Aorta (tissue), 5 donors: ENCODE data around the gene TMED5. TPM values are rescaled to one million over a fixed set of nuclear protein-coding genes. Genes with fewer than 3 reads are reported as not detected.

ENCODE experiments used
- ATAC-seq: fragments of 200-7000 bp; cut with Tn5 transposase; one replicate; pipeline ENCODE4 v1.9.1; 2022; ENCODE audit warnings: moderate library complexity; ENCODE audit not compliant: low FRiP score
- DNase-seq, 2 donors: peaks; one replicate each; pipeline ENCODE4 v3.0.0-alpha.2; 2020
- H3K27ac ChIP-seq, 2 donors: one replicate each; pipeline ENCODE4 v1.5.1; 2013; ENCODE audit warnings: low read length in 2 of 2, mild to moderate bottlenecking in 2 of 2, moderate library complexity in 2 of 2, control low read depth in 1 of 2, inconsistent platforms in 1 of 2, low read depth in 1 of 2
- H3K27me3 ChIP-seq, 2 donors: one replicate each; pipeline ENCODE4 v1.6.1; 2013; ENCODE audit warnings: control low read depth in 1 of 2, low read length in 1 of 2, mild to moderate bottlenecking in 1 of 2, moderate library complexity in 1 of 2; ENCODE audit not compliant: insufficient read depth in 2 of 2, control insufficient read depth in 1 of 2
- H3K36me3 ChIP-seq, 2 donors: one replicate each; pipeline ENCODE4 v1.6.1; 2013; ENCODE audit warnings: control low read depth in 1 of 2, low read length in 1 of 2, mild to moderate bottlenecking in 1 of 2; ENCODE audit not compliant: insufficient read depth in 2 of 2, control insufficient read depth in 1 of 2
- H3K4me1 ChIP-seq, 2 donors: one replicate each; pipeline ENCODE4 v1.6.1; 2013; ENCODE audit warnings: low read length in 2 of 2, control low read depth in 1 of 2, mild to moderate bottlenecking in 1 of 2, moderate library complexity in 1 of 2; ENCODE audit not compliant: insufficient read depth in 2 of 2, control insufficient read depth in 1 of 2
- H3K4me3 ChIP-seq, 2 donors: one replicate each; pipeline ENCODE4 v1.5.1; 2013; ENCODE audit warnings: low read length in 2 of 2, control low read depth in 1 of 2, mild to moderate bottlenecking in 1 of 2
- H3K9me3 ChIP-seq: one replicate; pipeline ENCODE4 v1.6.1; 2013; ENCODE audit warnings: mild to moderate bottlenecking, low read length; ENCODE audit not compliant: control insufficient read depth
- WGBS, 2 donors: extraction: QIAGEN DNeasy Blood & Tissue Kit; methylation state at CpG; one replicate each; pipeline ENCODE4 v1.1.7; 2013; 5-methylcytosine and 5-hydroxymethylcytosine counted together
- intact Hi-C, 2 donors: fragments of 100-400 bp; cut with DNase I; formaldehyde crosslinking; loops; one replicate each; pipeline versions ENCODE4 v1.14.2 to v1.15.0; 2022
- polyA plus RNA-seq, 2 donors: library from polyadenylated mRNA; stranded (reverse); fragments of 200-250 nt; gene quantifications; one replicate each; pipeline ENCODE4 v1.2.3, GENCODE V29; 2013
- total RNA-seq, 2 donors: library from RNA; stranded (reverse); fragmentation: NEBNext Ultra II Directional; extraction: Animal tissue kit (Norgen Biotek cat#: 25700); gene quantifications; one replicate each; pipeline ENCODE4 v1.2.1, GENCODE V29; 2021
- donor health status: healthy with polysubstance abuse.
- donor health status: Bipolar disorder and iron deficiency.
- donor health status: DM: no; HTN: no; CAD: no.
- donor health status: DM: no; HTN: no; CAD: no.
- donor health status: DM: yes; HTN: yes; CAD: no.

Gene TMED5
- total and polyA plus RNA-seq, 4 donors: 17.4 to 49.7 (median 36.2) TPM

DNA sequence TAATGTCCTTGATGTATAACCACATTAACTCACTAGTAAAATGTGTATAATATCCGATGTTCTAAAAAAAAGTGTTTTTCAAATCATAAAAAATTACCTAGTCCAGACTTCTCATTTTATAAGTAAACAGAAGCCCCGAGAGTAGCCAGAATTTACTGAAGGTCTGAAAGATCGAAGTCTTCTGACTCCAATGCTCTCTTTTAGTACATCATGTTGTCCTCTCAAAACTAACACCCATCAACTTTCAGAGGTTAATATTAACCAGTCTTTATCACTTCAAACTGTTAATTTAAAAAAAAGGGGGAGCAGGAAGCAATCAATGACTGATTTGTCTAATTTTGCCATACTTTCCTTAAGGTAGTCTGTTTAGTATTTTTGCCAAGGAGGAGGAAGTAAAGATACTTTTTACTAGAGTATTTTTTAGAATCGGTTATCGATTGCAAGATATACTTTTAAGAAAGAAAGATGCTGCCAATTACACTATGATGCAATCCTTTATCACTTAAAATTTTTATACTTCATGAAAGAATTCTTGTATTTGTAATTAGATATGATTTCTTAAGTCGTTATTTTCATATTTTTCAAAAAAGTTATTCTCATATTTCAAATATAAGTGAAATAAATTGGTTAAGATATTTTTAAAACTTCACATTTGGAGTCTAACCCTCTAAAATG, 25.8 kb upstream of the TMED5 start:
- 92% methylated on average over 6 of the region's 6 CpGs for WGBS, 2 donors

DNA sequence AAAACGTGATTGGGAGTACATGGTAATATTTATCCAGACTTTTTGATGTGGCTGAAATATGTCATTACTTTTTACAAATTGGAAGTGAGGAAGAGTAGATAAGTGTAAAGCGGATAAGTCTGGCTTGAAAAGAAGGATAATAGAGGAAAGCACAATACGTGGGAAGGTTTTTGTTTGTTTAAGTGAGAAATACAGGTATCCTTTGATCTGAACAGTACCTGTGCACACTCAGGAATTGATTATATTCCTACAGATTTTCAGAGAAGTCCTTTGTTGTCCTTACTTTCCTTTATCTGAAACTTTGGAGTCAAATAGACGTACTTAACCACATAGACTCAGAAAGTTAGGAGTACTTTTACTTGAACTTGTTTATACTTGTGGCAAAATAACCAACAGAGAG, 20.5 kb upstream of the TMED5 start:
- Histone ChIP-seq H3K9me3 (no peaks in the 10 kb centered on the region), H3K27ac (no peak overlapping the region), H3K27me3 (no peaks in the 10 kb centered on the region), H3K36me3 (no peaks in the 10 kb centered on the region), H3K4me3 (no peak overlapping the region), H3K4me1 (no peaks in the 10 kb centered on the region)
- ATAC-seq (no peak), DNase-seq (no peak)
- 92 to 93% methylated on average over 4 of the region's 4 CpGs for WGBS, 2 donors
- intact Hi-C loops: no loop called here

More for the DNA sequence above, 25.8 kb upstream of the TMED5 start:
- no peaks in the 10 kb centered on the region for H3K4me1 ChIP-seq
- no peak overlapping the region for H3K27ac ChIP-seq
- H3K9me3 ChIP-seq: no peaks in the 10 kb centered on the region
- H3K27me3 ChIP-seq: no peaks in the 10 kb centered on the region
- DNase-seq: no peak
- H3K36me3 ChIP-seq: no peaks in the 10 kb centered on the region
- H3K4me3 ChIP-seq: no peak overlapping the region
- intact Hi-C loops: no loop called here
- ATAC-seq: no peak

GRCh38 chr1:93200086-93200620, 19.9 kb upstream of the TMED5 start:
- no peak for DNase-seq
- H3K36me3 ChIP-seq: no peaks in the 10 kb centered on the region
- H3K27me3 ChIP-seq: no peaks in the 10 kb centered on the region
- ATAC-seq: no peak
- H3K4me1 ChIP-seq: no peaks in the 10 kb centered on the region
- H3K4me3 ChIP-seq: no peak overlapping the region
- H3K9me3 ChIP-seq: no peaks in the 10 kb centered on the region
- no peak overlapping the region for H3K27ac ChIP-seq
- intact Hi-C loops: no loop called here
- 93 to 98% methylated on average over 6 of the region's 6 CpGs for WGBS, 2 donors

DNA sequence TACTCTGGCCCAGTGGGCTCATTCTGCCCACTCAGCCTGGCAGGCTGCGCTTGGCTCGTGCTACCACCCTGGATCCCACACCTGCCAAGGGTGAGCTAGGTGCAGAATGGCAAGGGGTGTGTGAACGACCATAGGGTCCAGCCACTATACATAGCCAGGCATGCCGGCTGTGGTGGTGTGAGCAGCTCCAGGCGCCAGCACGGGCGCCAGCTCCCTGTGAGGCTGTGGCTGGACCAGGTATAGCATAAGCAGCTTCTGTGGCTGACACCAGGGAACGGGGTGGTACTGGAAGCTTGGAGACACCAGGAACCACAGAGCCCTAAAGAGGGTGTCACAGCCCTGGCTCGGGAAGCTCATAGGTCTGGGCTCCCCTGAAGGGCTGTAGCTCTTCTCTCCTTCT, 18.9 kb upstream of the TMED5 start:
- 97% methylated on average over 9 of the region's 9 CpGs for WGBS, 2 donors
- Histone ChIP-seq H3K9me3 (no peaks in the 10 kb centered on the region), H3K4me3 (no peak overlapping the region), H3K27me3 (no peaks in the 10 kb centered on the region), H3K36me3 (no peaks in the 10 kb centered on the region), H3K4me1 (no peaks in the 10 kb centered on the region), H3K27ac (no peak overlapping the region)
- intact Hi-C loops: no loop called here
- no peak for DNase-seq
- no peak for ATAC-seq

GRCh38 chr1:93196591-93196990, 16.4 kb upstream of the TMED5 start:
- DNase-seq (no peak), ATAC-seq (no peak)
- no peak overlapping the region for H3K27ac ChIP-seq
- no peaks in the 10 kb centered on the region for H3K27me3 ChIP-seq
- 59 to 87% methylated on average over 1 of the region's 1 CpG for WGBS, 2 donors
- H3K4me1 ChIP-seq: no peaks in the 10 kb centered on the region
- no peaks in the 10 kb centered on the region for H3K9me3 ChIP-seq
- intact Hi-C loops: no loop called here
- H3K4me3 ChIP-seq: no peak overlapping the region
- H3K36me3 ChIP-seq: no peaks in the 10 kb centered on the region

- H3K27ac ChIP-seq: no peak overlapping the region
- no peaks in the 10 kb centered on the region for H3K36me3 ChIP-seq
- 90 to 93% methylated on average over 4 of the region's 4 CpGs for WGBS, 2 donors
- intact Hi-C loops: no loop called here
- no peaks in the 10 kb centered on the region for H3K27me3 ChIP-seq
- no peaks in the 10 kb centered on the region for H3K9me3 ChIP-seq
- no peak for ATAC-seq
- DNase-seq: no peak
- H3K4me1 ChIP-seq: no peaks in the 10 kb centered on the region
- no peak overlapping the region for H3K4me3 ChIP-seq
Observed at GRCh38 chr1:93194231-93194990, 14.2 kb upstream of the TMED5 start.

GRCh38 chr1:93190432-93190831, 10.2 kb upstream of the TMED5 start:
- no peak for ATAC-seq
- intact Hi-C loops: no loop called here
- Histone ChIP-seq H3K9me3 (no peaks in the 10 kb centered on the region), H3K36me3 (no peaks in the 10 kb centered on the region), H3K4me3 (no peak overlapping the region), H3K4me1 (no peaks in the 10 kb centered on the region), H3K27me3 (no peaks in the 10 kb centered on the region), H3K27ac (no peak overlapping the region)
- WGBS, 2 donors: 96 to 100% methylated on average over 3 of the region's 3 CpGs
- DNase-seq: no peak

GRCh38 chr1:93186667-93187066, 6.5 kb upstream of the TMED5 start:
- Histone ChIP-seq H3K36me3 (no peaks in the 10 kb centered on the region), H3K27ac (no peak overlapping the region), H3K9me3 (no peaks in the 10 kb centered on the region), H3K4me1 (no peaks in the 10 kb centered on the region), H3K4me3 (no peak overlapping the region), H3K27me3 (no peaks in the 10 kb centered on the region)
- no peak for ATAC-seq
- 85 to 89% methylated on average over 1 of the region's 1 CpG for WGBS, 2 donors
- intact Hi-C loops: loop anchor here in 1 of 2 donors (10.0 kb wide), 1 partner anchor 102 kb away; no protein-coding TSS in a partner anchor
- no peak for DNase-seq
